ENCODE results near the gene PRKCA.
A peak's percentile ranks its signal among the peaks of the same experiment; 100 is the strongest.

PRKCA gene

GRCh38 chr17:66450008-66450851 is 147.8 kb downstream of the PRKCA start (continued):
- TF ChIP-seq CREB5 (CRISPR knock-in tag; IDR thresholded peaks at IDR 0.05; ENCODE audit: low read depth) = no peak

GRCh38 chr17:66450852-66451158 is 148.4 kb downstream of the PRKCA start:
- TF ChIP-seq TCF4 (CRISPR knock-in tag; IDR thresholded peaks at IDR 0.05; ENCODE audit: borderline replicate concordance) = no peak
- TF ChIP-seq CREB5 (CRISPR knock-in tag; IDR thresholded peaks at IDR 0.05; ENCODE audit: low read depth) = no peak
- no peak for TF ChIP-seq PPARA (CRISPR knock-in tag; IDR thresholded peaks at IDR 0.05; ENCODE audit: borderline replicate concordance)
- TF ChIP-seq GLIS3 (CRISPR knock-in tag; IDR thresholded peaks at IDR 0.05) = no peak
- no peak for TF ChIP-seq ZNF8 (CRISPR knock-in tag; IDR thresholded peaks at IDR 0.05)
- no peak for TF ChIP-seq PATZ1 (CRISPR knock-in tag; IDR thresholded peaks at IDR 0.05; ENCODE audit: borderline replicate concordance)
- no peak for TF ChIP-seq CSRNP3 (CRISPR knock-in tag; IDR thresholded peaks at IDR 0.05)
- TF ChIP-seq TOX (CRISPR knock-in tag; IDR thresholded peaks at IDR 0.05; ENCODE audit: borderline replicate concordance) = no peak
- ATAC-seq = no peak

GRCh38 chr17:66451188-66452149 is 149.1 kb downstream of the PRKCA start:
- peak; percentile 83 for ATAC-seq
- no peak for TF ChIP-seq ZC3H10 (CRISPR knock-in tag; IDR thresholded peaks at IDR 0.05)
- TF ChIP-seq TOX (CRISPR knock-in tag; IDR thresholded peaks at IDR 0.05; ENCODE audit: borderline replicate concordance) = no peak
- peak; percentile 90 for TF ChIP-seq ISL1 (CRISPR knock-in tag; IDR thresholded peaks at IDR 0.05)
- TF ChIP-seq GLIS3 (CRISPR knock-in tag; IDR thresholded peaks at IDR 0.05) = peak; percentile 93
- peak; percentile 60; the same call in 1 of the 2 replicates for TF ChIP-seq PATZ1 (CRISPR knock-in tag; IDR thresholded peaks at IDR 0.05; ENCODE audit: borderline replicate concordance)
- TF ChIP-seq RARB (CRISPR knock-in tag; IDR thresholded peaks at IDR 0.05) = no peak
- peak; percentile 99 for TF ChIP-seq TCF4 (CRISPR knock-in tag; IDR thresholded peaks at IDR 0.05; ENCODE audit: borderline replicate concordance)
- TF ChIP-seq ZNF8 (CRISPR knock-in tag; IDR thresholded peaks at IDR 0.05) = peak; percentile 77
- peak; percentile 100 for TF ChIP-seq TSHZ2 (CRISPR knock-in tag; IDR thresholded peaks at IDR 0.05)
- peak; percentile 82 for TF ChIP-seq CREB5 (CRISPR knock-in tag; IDR thresholded peaks at IDR 0.05; ENCODE audit: low read depth)
- TF ChIP-seq SNAI2 (CRISPR knock-in tag; IDR thresholded peaks at IDR 0.05) = peak; percentile 57
- TF ChIP-seq CSDC2 (CRISPR knock-in tag; IDR thresholded peaks at IDR 0.05) = no peak
- no peak for TF ChIP-seq PPARA (CRISPR knock-in tag; IDR thresholded peaks at IDR 0.05; ENCODE audit: borderline replicate concordance)
- TF ChIP-seq ARNTL (CRISPR knock-in tag; IDR thresholded peaks at IDR 0.05; ENCODE audit: borderline replicate concordance, low read depth) = no peak
- TF ChIP-seq ZFP30 (CRISPR knock-in tag; IDR thresholded peaks at IDR 0.05) = no peak
- no peak for TF ChIP-seq BACH2 (CRISPR knock-in tag; IDR thresholded peaks at IDR 0.05; ENCODE audit: borderline replicate concordance)
- TF ChIP-seq CSRNP3 (CRISPR knock-in tag; IDR thresholded peaks at IDR 0.05) = peak; percentile 72; the same call in 1 of the 2 replicates
- TF ChIP-seq OSR1 (CRISPR knock-in tag; IDR thresholded peaks at IDR 0.05) = no peak
- TF ChIP-seq ESRRG (CRISPR knock-in tag; IDR thresholded peaks at IDR 0.05) = no peak; the same call in none of the 2 replicates
- no peak for TF ChIP-seq ZNF70 (CRISPR knock-in tag; IDR thresholded peaks at IDR 0.05)
